Tibial nerve (tissue), 4 donors: Measurements from ENCODE around the gene ITSN2. TPM values are rescaled to one million over a fixed set of nuclear protein-coding genes. Genes with fewer than 3 reads are reported as not detected.

Experiments used
- DNase-seq, 2 donors: peaks; one replicate each; pipeline ENCODE4 v3.0.0-alpha.2; 2019; ENCODE audit warnings: low spot score in 2 of 2
- H3K27ac ChIP-seq, 4 donors: fragments of 200-600 bp; sonication (generic) in 3 of 4; one replicate each; pipeline ENCODE4 v1.5.1; 2017 to 2019; ENCODE audit warnings: mild to moderate bottlenecking in 1 of 4
- H3K27me3 ChIP-seq, 2 donors: fragments of 200-600 bp; sonication (generic) in 1 of 2; one replicate each; pipeline versions ENCODE4 v1.5.1 to v1.6.0; 2017 to 2019
- H3K36me3 ChIP-seq, 3 donors: fragments of 200-600 bp; sonication (generic); one replicate each; pipeline ENCODE4 v1.5.1; 2018 to 2019
- H3K4me1 ChIP-seq, 4 donors: fragments of 200-600 bp; sonication (generic) in 3 of 4; one replicate each; pipeline ENCODE4 v1.5.1; 2017 to 2019
- H3K4me3 ChIP-seq, 4 donors: fragments of 200-600 bp; sonication (generic) in 3 of 4; one replicate each; pipeline ENCODE4 v1.5.1; 2017 to 2019; ENCODE audit warnings: mild to moderate bottlenecking in 1 of 4, moderate library complexity in 1 of 4
- H3K9me3 ChIP-seq, 4 donors: fragments of 200-600 bp; sonication (generic) in 3 of 4; one replicate each; pipeline ENCODE4 v1.5.1; 2017 to 2019
- CTCF ChIP-seq, 5 experiments: fragments of 200-600 bp in 3 of 5; fragments of 450-650 bp in 2 of 5; sonication (generic) in 3 of 5; IDR thresholded peaks; one replicate each; pipeline ENCODE4 v1.5.1; 2016 to 2019; ENCODE audit warnings: antibody characterized with exemption in 5 of 5, mild to moderate bottlenecking in 3 of 5, moderate library complexity in 2 of 5
- EP300 ChIP-seq, 2 donors: sonication (generic); formaldehyde crosslinking; IDR thresholded peaks; one replicate each; pipeline ENCODE4 v1.6.1; 2017; ENCODE audit warnings: antibody characterized with exemption in 2 of 2, mild to moderate bottlenecking in 1 of 2
- POLR2A ChIP-seq, 2 donors: fragments of 450-650 bp; IDR thresholded peaks; one replicate each; pipeline ENCODE4 v1.6.1; 2017; ENCODE audit warnings: antibody characterized with exemption in 2 of 2, mild to moderate bottlenecking in 2 of 2, moderate library complexity in 2 of 2
- WGBS, 2 donors: methylation state at CpG; one replicate each; pipeline ENCODE4 v1.1.5; 2018; 5-methylcytosine and 5-hydroxymethylcytosine counted together
- total RNA-seq, 4 donors: library from RNA; depleted of rRNA; stranded (reverse); fragments of >200 nt; gene quantifications; one replicate each; pipeline ENCODE4 v1.1.0, GENCODE V29; 2016

The ITSN2 gene
- total RNA-seq, 4 donors from 2014 or later, result 47.3 to 54.2 (median 48.7) TPM

GRCh38 chr2:24354957-24355356, 5.4 kb downstream of the ITSN2 start:
- Histone ChIP-seq H3K27me3 (no peaks in the 10 kb centered on the region), H3K36me3 (no peaks in the 10 kb centered on the region), H3K9me3 (no peaks in the 10 kb centered on the region), H3K4me1 (peaks cover 0 to 69% (median 20%) of the 10 kb centered on the region in 4 donors), H3K4me3 (no peak overlapping the region), H3K27ac (peak overlapping the region in 1 of 4 donors; percentile 23)
- TF ChIP-seq CTCF (IDR thresholded peaks at IDR 0.05) (no peak), EP300 (IDR thresholded peaks at IDR 0.05) (no peak), POLR2A (IDR thresholded peaks at IDR 0.05) (no peak)
- 79 to 82% methylated on average over 1 of the region's 1 CpG for WGBS, 2 donors
- DNase-seq, result no peak

DNA sequence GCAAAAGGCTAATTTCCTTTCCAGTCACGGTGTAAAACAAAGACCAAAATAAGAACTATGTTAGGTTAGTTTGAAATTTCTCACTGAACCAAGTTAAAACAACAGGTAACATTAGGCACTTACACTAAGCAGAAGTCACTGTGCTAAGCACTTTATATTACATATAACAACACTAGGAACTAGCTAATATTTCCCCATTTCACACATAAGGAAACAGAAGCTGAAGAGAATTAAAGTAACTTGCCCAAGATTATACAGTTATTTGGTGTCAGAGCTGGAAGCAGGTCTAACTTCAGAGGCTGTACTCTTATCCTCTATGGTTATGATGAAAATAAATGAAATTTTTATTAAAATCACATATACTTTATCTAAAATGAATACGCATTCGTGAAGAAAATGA, 5.9 kb downstream of the ITSN2 start:
- TF ChIP-seq CTCF (IDR thresholded peaks at IDR 0.05) (no peak), POLR2A (IDR thresholded peaks at IDR 0.05) (no peak), EP300 (IDR thresholded peaks at IDR 0.05) (no peak)
- DNase-seq, result no peak
- Histone ChIP-seq H3K4me3 (no peak overlapping the region), H3K36me3 (no peaks in the 10 kb centered on the region), H3K27ac (no peak overlapping the region), H3K9me3 (no peaks in the 10 kb centered on the region), H3K27me3 (no peaks in the 10 kb centered on the region), H3K4me1 (peaks cover 0 to 73% (median 23%) of the 10 kb centered on the region in 4 donors)
- WGBS, 2 donors, result 81 to 83% methylated on average over 3 of the region's 3 CpGs

DNA sequence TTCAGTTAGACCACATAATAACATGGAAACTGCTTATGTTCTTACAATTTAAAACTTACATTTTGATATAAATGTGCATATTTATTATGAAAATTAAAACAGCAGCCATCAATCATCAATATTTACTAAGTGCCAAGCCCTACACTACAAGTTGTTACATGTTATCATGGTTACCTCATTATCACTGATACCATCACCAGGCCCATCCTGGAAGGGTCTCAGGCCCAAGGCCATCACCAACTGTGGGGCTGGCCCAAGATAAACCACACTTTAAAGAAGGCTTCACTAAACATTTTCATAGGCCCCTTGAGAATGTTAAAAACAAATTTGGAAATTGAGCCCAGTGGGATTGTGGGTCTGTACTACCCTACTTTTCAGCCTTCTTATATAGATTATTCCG, 6.4 kb downstream of the ITSN2 start:
- H3K9me3 ChIP-seq, result no peaks in the 10 kb centered on the region
- peaks cover 0 to 73% (median 25%) of the 10 kb centered on the region in 4 donors for H3K4me1 ChIP-seq
- H3K27ac ChIP-seq, result peak overlapping the region in 1 of 4 donors; percentile 27
- WGBS, 2 donors, result 92 to 98% methylated on average over 1 of the region's 1 CpG
- H3K27me3 ChIP-seq, result no peaks in the 10 kb centered on the region
- TF ChIP-seq EP300 (IDR thresholded peaks at IDR 0.05) (no peak), POLR2A (IDR thresholded peaks at IDR 0.05) (no peak), CTCF (IDR thresholded peaks at IDR 0.05) (no peak)
- DNase-seq, result no peak
- no peak overlapping the region for H3K4me3 ChIP-seq
- H3K36me3 ChIP-seq, result no peaks in the 10 kb centered on the region

DNA sequence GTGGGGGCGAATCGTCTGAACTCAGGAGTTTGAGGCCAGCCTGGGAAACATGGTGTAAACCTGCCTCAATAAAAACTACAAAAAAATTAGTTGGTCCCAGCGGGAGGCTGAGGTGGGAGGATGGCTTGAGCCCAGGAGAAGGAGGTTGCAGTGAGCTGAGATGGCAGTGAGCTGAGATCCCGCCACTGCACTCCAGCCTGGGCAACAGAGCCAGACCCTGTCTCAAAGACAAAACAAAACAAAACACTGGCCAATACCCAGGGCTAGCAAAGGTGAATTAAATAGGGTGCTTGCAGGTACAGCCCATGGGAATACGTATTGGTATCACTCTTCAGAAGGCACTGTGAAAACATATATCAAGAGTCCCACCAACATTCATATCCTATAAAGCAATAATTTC, 7.0 kb downstream of the ITSN2 start:
- Histone ChIP-seq H3K4me1 (peaks cover 0 to 73% (median 26%) of the 10 kb centered on the region in 4 donors), H3K9me3 (no peaks in the 10 kb centered on the region), H3K36me3 (no peaks in the 10 kb centered on the region), H3K4me3 (no peak overlapping the region), H3K27ac (peak overlapping the region in 1 of 4 donors; percentile 27), H3K27me3 (no peaks in the 10 kb centered on the region)
- TF ChIP-seq POLR2A (IDR thresholded peaks at IDR 0.05) (no peak), EP300 (IDR thresholded peaks at IDR 0.05) (no peak), CTCF (IDR thresholded peaks at IDR 0.05) (no peak)
- 73 to 88% methylated on average over 5 of the region's 5 CpGs for WGBS, 2 donors
- DNase-seq, result no peak

GRCh38 chr2:24352664-24353063, 7.7 kb downstream of the ITSN2 start:
- Histone ChIP-seq H3K36me3 (no peaks in the 10 kb centered on the region), H3K27ac (no peak overlapping the region), H3K27me3 (no peaks in the 10 kb centered on the region), H3K9me3 (no peaks in the 10 kb centered on the region), H3K4me3 (no peak overlapping the region), H3K4me1 (peaks cover 0 to 68% (median 26%) of the 10 kb centered on the region in 4 donors)
- no peak for DNase-seq
- TF ChIP-seq POLR2A (IDR thresholded peaks at IDR 0.05) (no peak), CTCF (IDR thresholded peaks at IDR 0.05) (no peak), EP300 (IDR thresholded peaks at IDR 0.05) (no peak)
